ENCODE data around the gene SRGAP1. TPM values are rescaled to one million over a fixed set of nuclear protein-coding genes. Genes with fewer than 3 reads are reported as not detected.

The SRGAP1 gene
- total RNA-seq, 1 donor from 2014 or later = 2.3 TPM

GRCh38 chr12:64142382-64142781, 297.9 kb downstream of the SRGAP1 start:
- Histone ChIP-seq H3K27ac (replicated peaks) (no peak overlapping the region), H3K4me1 (no peaks in the 10 kb centered on the region), H3K4me3 (no peak overlapping the region), H3K36me3 (peaks cover 25% of the 10 kb centered on the region), H3K27me3 (ENCODE audit: low read depth) (no peaks in the 10 kb centered on the region), H3K9me3 (replicated peaks) (no peaks in the 10 kb centered on the region)
- DNase-seq = no peak
- TF ChIP-seq CTCF (IDR thresholded peaks at IDR 0.05; ENCODE audit: borderline replicate concordance) = no peak
- intact Hi-C loops (cut with micrococcal nuclease) = no loop called here

- TF ChIP-seq CTCF (IDR thresholded peaks at IDR 0.05; ENCODE audit: borderline replicate concordance) = no peak
- intact Hi-C loops (cut with micrococcal nuclease) = no loop called here
- Histone ChIP-seq H3K27ac (replicated peaks) (no peak overlapping the region), H3K4me3 (no peak overlapping the region), H3K36me3 (peaks cover 23% of the 10 kb centered on the region), H3K27me3 (ENCODE audit: low read depth) (no peaks in the 10 kb centered on the region), H3K4me1 (no peaks in the 10 kb centered on the region), H3K9me3 (replicated peaks) (no peaks in the 10 kb centered on the region)
- no peak for DNase-seq
These were observed 298.3 kb downstream of the SRGAP1 start for GRCh38 chr12:64142784-64143183.

GRCh38 chr12:64145226-64145625, 300.7 kb downstream of the SRGAP1 start:
- Histone ChIP-seq H3K4me1 (no peaks in the 10 kb centered on the region), H3K27me3 (ENCODE audit: low read depth) (no peaks in the 10 kb centered on the region), H3K36me3 (peaks cover 11% of the 10 kb centered on the region), H3K4me3 (no peak overlapping the region), H3K27ac (replicated peaks) (no peak overlapping the region), H3K9me3 (replicated peaks) (no peaks in the 10 kb centered on the region)
- intact Hi-C loops (cut with micrococcal nuclease) = no loop called here
- TF ChIP-seq CTCF (IDR thresholded peaks at IDR 0.05; ENCODE audit: borderline replicate concordance) = no peak
- DNase-seq = no peak

GRCh38 chr12:64147011-64147631, 302.6 kb downstream of the SRGAP1 start:
- intact Hi-C loops (cut with micrococcal nuclease) = no loop called here
- TF ChIP-seq CTCF (IDR thresholded peaks at IDR 0.05; ENCODE audit: borderline replicate concordance) = no peak
- H3K27me3 ChIP-seq (ENCODE audit: low read depth) = no peaks in the 10 kb centered on the region
- H3K4me1 ChIP-seq = no peaks in the 10 kb centered on the region
- DNase-seq = no peak
- peaks cover 11% of the 10 kb centered on the region for H3K36me3 ChIP-seq
- no peaks in the 10 kb centered on the region for H3K9me3 ChIP-seq (replicated peaks)
- no peak overlapping the region for H3K27ac ChIP-seq (replicated peaks)
- no peak overlapping the region for H3K4me3 ChIP-seq

- intact Hi-C loops (cut with micrococcal nuclease) = no loop called here
- no peak overlapping the region for H3K27ac ChIP-seq (replicated peaks)
- H3K4me3 ChIP-seq = no peak overlapping the region
- no peak for DNase-seq
- H3K36me3 ChIP-seq = peaks cover 11% of the 10 kb centered on the region
- no peaks in the 10 kb centered on the region for H3K4me1 ChIP-seq
- H3K9me3 ChIP-seq (replicated peaks) = no peaks in the 10 kb centered on the region
- TF ChIP-seq CTCF (IDR thresholded peaks at IDR 0.05; ENCODE audit: borderline replicate concordance) = no peak
- no peaks in the 10 kb centered on the region for H3K27me3 ChIP-seq (ENCODE audit: low read depth)
These were observed 303.4 kb downstream of the SRGAP1 start for GRCh38 chr12:64147875-64148274.

Measured in left ventricle myocardium inferior (tissue), 1 donor.